Mammary epithelial cell (primary cell): ENCODE results near the gene GSTO1.

Source experiments
- CTCF ChIP-seq, 2 donors: IDR thresholded peaks in 1 of 2; conservative IDR thresholded peaks in 1 of 2; 2 replicates each; pipeline ENCODE4 v1.5.1; 2011 to 2012; ENCODE audit warnings: inconsistent platforms in 2 of 2, low read length in 2 of 2, mild to moderate bottlenecking in 2 of 2, control low read depth in 1 of 2, low read depth in 1 of 2; ENCODE audit not compliant: insufficient read depth in 1 of 2; ENCODE audit errors: extremely low read depth in 1 of 2
- EZH2 ChIP-seq: IDR thresholded peaks from 2 replicates; pipeline ENCODE4 v1.6.1; 2012; ENCODE audit warnings: low read length, inconsistent platforms, borderline replicate concordance

- TF ChIP-seq CTCF (conservative IDR thresholded peaks at IDR 0.05 in 1 of 2, IDR thresholded peaks at IDR 0.05 in 1 of 2; ENCODE audit: extremely low read depth in 1 of 2, insufficient read depth in 1 of 2, low read depth in 1 of 2, low read length in 2 of 2) (no peak), EZH2 (no peak)
Measured at GRCh38 chr10:104316321-104317099, 61.8 kb downstream of the GSTO1 start.
